ENCODE data around the gene APH1A. TPM values are rescaled to one million over a fixed set of nuclear protein-coding genes. Genes with fewer than 3 reads are reported as not detected.
A peak's percentile ranks its signal among the peaks of the same experiment; 100 is the strongest.
"Not testable (repeated sequence)": the region's sequence is repeated elsewhere in the genome, so short reads cannot be mapped to it uniquely, and the experiment has no call there.

Gene APH1A
- total RNA-seq, 1 experiment from 2014 or later, result 115 TPM

- no peak for DNase-seq
Measured at GRCh38 chr1:150233359-150234308, 35.2 kb downstream of the APH1A start.

GRCh38 chr1:150232921-150233320, 35.9 kb downstream of the APH1A start:
- H3K4me3 Mint-ChIP-seq; H3K56ac ChIP-seq (ENCODE audit: insufficient read length, low read depth, low read length); H3T11ph ChIP-seq (ENCODE audit: low read length); H2BK20ac ChIP-seq (ENCODE audit: low read depth, low read length, poor library complexity, severe bottlenecking); H2BK120ac ChIP-seq (ENCODE audit: low read depth, low read length, poor library complexity, severe bottlenecking); H4K8ac ChIP-seq (replicated peaks; ENCODE audit: insufficient read length, low read depth, low read length); H3K23ac ChIP-seq (ENCODE audit: insufficient read length, low read depth, low read length); DNase-seq; H3K27ac Mint-ChIP-seq; H3K27me3 ChIP-seq (ENCODE audit: insufficient read depth, low read length); H3K4ac ChIP-seq (ENCODE audit: low read depth, low read length); H3K27me3 Mint-ChIP-seq (ENCODE audit: low read depth); H3K27ac ChIP-seq (ENCODE audit: insufficient read length, low read depth, low read length); H2BK15ac ChIP-seq (ENCODE audit: low read depth, low read length); H4K20me1 ChIP-seq (ENCODE audit: control insufficient read depth, insufficient read depth, insufficient read length); H4K5ac ChIP-seq (ENCODE audit: insufficient read length, low read depth, low read length); H2BK5ac ChIP-seq (ENCODE audit: insufficient read length, low read length); H2BK12ac ChIP-seq (ENCODE audit: insufficient read length, low read depth, low read length); H2AK5ac ChIP-seq (ENCODE audit: insufficient read length, low read length); H3K4me1 ChIP-seq (ENCODE audit: insufficient read depth, low read length); H2AFZ ChIP-seq (ENCODE audit: low read length); H3K79me1 ChIP-seq (ENCODE audit: insufficient read depth, low read depth, low read length, poor library complexity, severe bottlenecking); H3K14ac ChIP-seq (ENCODE audit: insufficient read depth, low read length); H3K9me3 ChIP-seq (ENCODE audit: control insufficient read depth, low read depth, low read length); H3K4me2 ChIP-seq (ENCODE audit: insufficient read depth, insufficient read length, low read length); H4K91ac ChIP-seq (ENCODE audit: insufficient read length, low read depth, low read length); H3K9me3 Mint-ChIP-seq; H3K18ac ChIP-seq (ENCODE audit: insufficient read length, low read depth, low read length); H3K9ac ChIP-seq (ENCODE audit: extremely low read depth, insufficient read length, low read length): not testable (repeated sequence)
- Mint-ChIP-seq H3K36me3 (ENCODE audit: insufficient read depth in 1 of 3, low read depth in 3 of 3) (peaks cover 17 to 31% (median 29%) of the 10 kb centered on the region in 3 experiments; a peak in 6 of 7 replicates), H3K4me1 (peaks cover 18 to 19% of the 10 kb centered on the region in 2 experiments)
- peaks cover 15% of the 10 kb centered on the region for H3K23me2 ChIP-seq (ENCODE audit: insufficient read length, low read depth, low read length, poor library complexity, severe bottlenecking)
- H3K79me2 ChIP-seq (ENCODE audit: insufficient read depth, low read length), result peaks cover 22% of the 10 kb centered on the region; the same call in 1 of the 2 replicates
- WGBS (ENCODE audit: extremely low coverage, insufficient read length, low lambda C conversion rate), result no CpG with 5 or more reads among the region's 10 CpGs

More at GRCh38 chr1:150233359-150234308, 35.2 kb downstream of the APH1A start:
- no peak overlapping the region for H3K4ac ChIP-seq (ENCODE audit: low read depth, low read length)
- H4K8ac ChIP-seq (replicated peaks; ENCODE audit: insufficient read length, low read depth, low read length), result no peak overlapping the region
- H4K5ac ChIP-seq (ENCODE audit: insufficient read length, low read depth, low read length), result no peak overlapping the region
- no peaks in the 10 kb centered on the region for H4K20me1 ChIP-seq (ENCODE audit: control insufficient read depth, insufficient read depth, insufficient read length)
- H3K23me2 ChIP-seq (ENCODE audit: insufficient read length, low read depth, low read length, poor library complexity, severe bottlenecking), result peaks cover 15% of the 10 kb centered on the region
- no peak overlapping the region for H2BK15ac ChIP-seq (ENCODE audit: low read depth, low read length)
- Mint-ChIP-seq H3K27me3 (ENCODE audit: low read depth) (no peaks in the 10 kb centered on the region; the same call in 1 of the 2 replicates), H3K36me3 (ENCODE audit: insufficient read depth in 1 of 3, low read depth in 3 of 3) (peaks cover 14 to 26% (median 23%) of the 10 kb centered on the region in 3 experiments; a peak in 6 of 7 replicates), H3K4me1 (peaks cover 18 to 19% of the 10 kb centered on the region in 2 experiments), H3K4me3 (no peak overlapping the region), H3K27ac (peak overlapping the region; percentile 43 to 93 (median 93); a peak in 5 of 7 replicates), H3K9me3 (no peaks in the 10 kb centered on the region)
- H3K79me2 ChIP-seq (ENCODE audit: insufficient read depth, low read length), result peaks cover 22% of the 10 kb centered on the region; the same call in 1 of the 2 replicates
- no peak overlapping the region for H2BK20ac ChIP-seq (ENCODE audit: low read depth, low read length, poor library complexity, severe bottlenecking)
- H4K91ac ChIP-seq (ENCODE audit: insufficient read length, low read depth, low read length), result no peak overlapping the region
- no CpG with 5 or more reads among the region's 15 CpGs for WGBS (ENCODE audit: extremely low coverage, insufficient read length, low lambda C conversion rate)
- no peak overlapping the region for H2BK12ac ChIP-seq (ENCODE audit: insufficient read length, low read depth, low read length)
- H3K27me3 ChIP-seq (ENCODE audit: insufficient read depth, low read length), result no peaks in the 10 kb centered on the region
- H3K23ac ChIP-seq (ENCODE audit: insufficient read length, low read depth, low read length), result no peak overlapping the region
- no peak overlapping the region for H3K14ac ChIP-seq (ENCODE audit: insufficient read depth, low read length)
- H3K56ac ChIP-seq (ENCODE audit: insufficient read length, low read depth, low read length), result no peak overlapping the region
- H3T11ph ChIP-seq (ENCODE audit: low read length), result no peak overlapping the region
- no peaks in the 10 kb centered on the region for H3K79me1 ChIP-seq (ENCODE audit: insufficient read depth, low read depth, low read length, poor library complexity, severe bottlenecking)
- H3K9ac ChIP-seq (ENCODE audit: extremely low read depth, insufficient read length, low read length), result no peak overlapping the region
- no peak overlapping the region for H3K18ac ChIP-seq (ENCODE audit: insufficient read length, low read depth, low read length)
- no peak overlapping the region for H2BK5ac ChIP-seq (ENCODE audit: insufficient read length, low read length)
- peak overlapping the region; percentile 83 for H3K4me2 ChIP-seq (ENCODE audit: insufficient read depth, insufficient read length, low read length)
- no peak overlapping the region for H2BK120ac ChIP-seq (ENCODE audit: low read depth, low read length, poor library complexity, severe bottlenecking)
- H2AK5ac ChIP-seq (ENCODE audit: insufficient read length, low read length), result no peak overlapping the region
- no peaks in the 10 kb centered on the region for H3K9me3 ChIP-seq (ENCODE audit: control insufficient read depth, low read depth, low read length)
- H3K4me1 ChIP-seq (ENCODE audit: insufficient read depth, low read length), result no peaks in the 10 kb centered on the region; the same call in 1 of the 2 replicates
- no peak for TF ChIP-seq CTCF (conservative IDR thresholded peaks at IDR 0.05)
- no peak overlapping the region for H2AFZ ChIP-seq (ENCODE audit: low read length)
- H3K27ac ChIP-seq (ENCODE audit: insufficient read length, low read depth, low read length), result no peak overlapping the region

All from H9 (cell line).